ENCODE measurements around the gene CDH26.

The CDH26 gene

DNA sequence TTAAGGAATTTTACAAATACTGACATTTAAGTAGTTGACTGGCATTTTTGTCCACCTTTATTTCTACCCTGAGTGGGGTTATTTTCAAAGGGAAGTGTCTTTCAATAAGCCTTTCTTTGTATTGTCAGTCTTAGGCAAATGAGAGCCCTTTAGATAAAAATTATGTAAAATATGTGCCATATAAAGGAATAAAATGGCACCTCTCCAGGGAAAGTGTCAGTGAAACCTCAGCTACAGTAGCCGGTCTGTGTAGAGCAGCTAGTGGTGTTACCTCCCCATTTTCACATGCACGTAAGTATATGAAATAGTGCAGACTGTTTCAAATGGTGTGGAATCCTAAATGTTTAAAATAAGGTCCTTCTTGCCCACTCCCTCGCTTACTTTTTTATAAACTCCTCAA lies 13.0 kb upstream of the CDH26 start:
- Histone ChIP-seq H3K4me1 (ENCODE audit: control insufficient read depth, insufficient read depth, low read depth, low read length) (no peaks in the 10 kb centered on the region), H3K23ac (ENCODE audit: low read length in 2 of 2) (no peak overlapping the region), H2BK12ac (ENCODE audit: low read length in 2 of 2) (no peak overlapping the region), H2AK5ac (ENCODE audit: low read length, severe bottlenecking) (no peak overlapping the region), H3K4me3 (ENCODE audit: insufficient read depth in 1 of 2, low read depth in 1 of 2, low read length in 2 of 2) (no peak overlapping the region), H3K79me1 (replicated peaks; ENCODE audit: low read length, poor library complexity, severe bottlenecking) (peaks cover 4% of the 10 kb centered on the region), H3K18ac (ENCODE audit: low read depth in 1 of 2, low read length in 2 of 2) (no peak overlapping the region), H3K36me3 (ENCODE audit: control insufficient read depth in 1 of 2, insufficient read depth in 2 of 2, low read depth in 1 of 2, low read length in 2 of 2) (peaks cover 5 to 44% of the 10 kb centered on the region in 2 experiments), H3K14ac (ENCODE audit: low read length in 2 of 2) (no peak overlapping the region), H3K4ac (ENCODE audit: low read depth in 1 of 2, low read length in 2 of 2) (no peak overlapping the region), H4K8ac (ENCODE audit: low read length) (no peak overlapping the region), H3K4me2 (ENCODE audit: low read length, poor library complexity, severe bottlenecking) (no peak overlapping the region), H2AFZ (ENCODE audit: low read depth, low read length) (no peak overlapping the region), H2BK15ac (ENCODE audit: low read depth, poor library complexity, severe bottlenecking) (no peak overlapping the region), H3K27ac (ENCODE audit: low read length, poor library complexity, severe bottlenecking) (peak overlapping the region; percentile 36), H2BK120ac (ENCODE audit: low read depth, low read length) (no peak overlapping the region), H4K91ac (ENCODE audit: low read length) (no peak overlapping the region), H3K9me3 (ENCODE audit: control insufficient read depth, low read length) (no peaks in the 10 kb centered on the region), H3K27me3 (ENCODE audit: control insufficient read depth in 1 of 2, insufficient read depth in 1 of 2, low read length in 2 of 2) (no peaks in the 10 kb centered on the region), H2BK5ac (ENCODE audit: low read depth, low read length, poor library complexity, severe bottlenecking) (no peak overlapping the region), H3K9ac (ENCODE audit: low read length) (no peak overlapping the region)
- 54% methylated on average over 1 of the region's 3 CpGs for WGBS
- no peak for DNase-seq

DNA sequence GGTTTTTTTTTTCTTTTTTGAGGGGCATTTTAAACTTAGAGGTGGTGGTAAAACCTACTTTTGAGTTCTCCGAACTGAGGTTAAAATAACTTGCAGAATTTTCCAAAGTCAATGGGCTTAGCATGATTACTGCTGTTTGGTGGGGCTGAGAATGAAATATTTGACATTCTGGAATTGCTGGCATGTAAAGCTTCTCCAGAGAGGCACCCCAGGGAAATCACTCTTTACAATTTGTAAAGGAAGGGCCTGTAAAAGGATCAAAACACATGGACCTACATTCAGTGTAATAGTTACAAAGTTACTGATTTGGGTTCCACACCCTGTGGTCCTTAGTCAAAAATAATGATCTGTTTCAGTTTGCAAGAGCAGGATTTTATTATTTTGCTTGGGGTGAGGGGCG lies 12.5 kb upstream of the CDH26 start:
- no peak overlapping the region for H4K8ac ChIP-seq (ENCODE audit: low read length)
- no peak overlapping the region for H3K4me2 ChIP-seq (ENCODE audit: low read length, poor library complexity, severe bottlenecking)
- no peak overlapping the region for H2AK5ac ChIP-seq (ENCODE audit: low read length, severe bottlenecking)
- H3K23ac ChIP-seq (ENCODE audit: low read length in 2 of 2), result no peak overlapping the region
- H2BK12ac ChIP-seq (ENCODE audit: low read length in 2 of 2), result no peak overlapping the region
- H3K36me3 ChIP-seq (ENCODE audit: control insufficient read depth in 1 of 2, insufficient read depth in 2 of 2, low read depth in 1 of 2, low read length in 2 of 2), result peaks cover 5 to 44% of the 10 kb centered on the region in 2 experiments
- no peaks in the 10 kb centered on the region for H3K4me1 ChIP-seq (ENCODE audit: control insufficient read depth, insufficient read depth, low read depth, low read length)
- no peak for DNase-seq
- no peak overlapping the region for H3K4ac ChIP-seq (ENCODE audit: low read depth in 1 of 2, low read length in 2 of 2)
- H2BK15ac ChIP-seq (ENCODE audit: low read depth, poor library complexity, severe bottlenecking), result no peak overlapping the region
- peak overlapping the region; percentile 9 for H3K9ac ChIP-seq (ENCODE audit: low read length)
- no peak overlapping the region for H4K91ac ChIP-seq (ENCODE audit: low read length)
- no peak overlapping the region for H3K4me3 ChIP-seq (ENCODE audit: insufficient read depth in 1 of 2, low read depth in 1 of 2, low read length in 2 of 2)
- peak overlapping the region; percentile 36 for H3K27ac ChIP-seq (ENCODE audit: low read length, poor library complexity, severe bottlenecking)
- no peak overlapping the region for H3K18ac ChIP-seq (ENCODE audit: low read depth in 1 of 2, low read length in 2 of 2)
- H3K9me3 ChIP-seq (ENCODE audit: control insufficient read depth, low read length), result no peaks in the 10 kb centered on the region
- no peak overlapping the region for H3K14ac ChIP-seq (ENCODE audit: low read length in 2 of 2)
- H2BK5ac ChIP-seq (ENCODE audit: low read depth, low read length, poor library complexity, severe bottlenecking), result no peak overlapping the region
- WGBS, result 9% methylated on average over 1 of the region's 2 CpGs
- no peak overlapping the region for H2BK120ac ChIP-seq (ENCODE audit: low read depth, low read length)
- peaks cover 5% of the 10 kb centered on the region for H3K79me1 ChIP-seq (replicated peaks; ENCODE audit: low read length, poor library complexity, severe bottlenecking)
- no peak overlapping the region for H2AFZ ChIP-seq (ENCODE audit: low read depth, low read length)
- H3K27me3 ChIP-seq (ENCODE audit: control insufficient read depth in 1 of 2, insufficient read depth in 1 of 2, low read length in 2 of 2), result no peaks in the 10 kb centered on the region

DNA sequence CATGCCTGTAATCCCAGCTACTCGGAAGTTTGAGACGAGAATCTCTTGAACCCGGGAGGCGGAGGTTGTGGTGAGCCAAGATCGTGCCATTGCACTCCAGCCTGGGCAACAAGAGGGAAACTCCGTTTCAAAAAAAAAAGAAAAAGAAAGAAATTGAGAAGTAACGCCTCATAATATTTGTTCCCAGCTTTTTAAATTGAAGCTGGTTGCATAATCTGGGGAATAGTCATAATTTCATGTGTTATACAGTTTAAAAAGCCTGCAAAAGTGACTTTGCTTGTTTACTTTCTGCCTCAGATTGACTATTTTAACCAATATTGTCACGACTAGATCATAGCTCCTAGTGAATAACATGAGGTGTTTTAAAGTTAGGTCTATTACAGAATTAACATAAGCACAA lies 10.8 kb upstream of the CDH26 start:
- H3K4me3 ChIP-seq (ENCODE audit: insufficient read depth in 1 of 2, low read depth in 1 of 2, low read length in 2 of 2), result no peak overlapping the region
- no peak overlapping the region for H3K9ac ChIP-seq (ENCODE audit: low read length)
- H2BK5ac ChIP-seq (ENCODE audit: low read depth, low read length, poor library complexity, severe bottlenecking), result no peak overlapping the region
- no peak overlapping the region for H4K91ac ChIP-seq (ENCODE audit: low read length)
- H3K36me3 ChIP-seq (ENCODE audit: control insufficient read depth in 1 of 2, insufficient read depth in 2 of 2, low read depth in 1 of 2, low read length in 2 of 2), result peaks cover 5 to 39% of the 10 kb centered on the region in 2 experiments
- H3K9me3 ChIP-seq (ENCODE audit: control insufficient read depth, low read length), result no peaks in the 10 kb centered on the region
- DNase-seq, result no peak
- no peak overlapping the region for H3K23ac ChIP-seq (ENCODE audit: low read length in 2 of 2)
- H3K18ac ChIP-seq (ENCODE audit: low read depth in 1 of 2, low read length in 2 of 2), result no peak overlapping the region
- no peak overlapping the region for H3K4me2 ChIP-seq (ENCODE audit: low read length, poor library complexity, severe bottlenecking)
- 96% methylated on average over 7 of the region's 8 CpGs for WGBS
- no peak overlapping the region for H2AK5ac ChIP-seq (ENCODE audit: low read length, severe bottlenecking)
- H3K4ac ChIP-seq (ENCODE audit: low read depth in 1 of 2, low read length in 2 of 2), result no peak overlapping the region
- no peak overlapping the region for H4K8ac ChIP-seq (ENCODE audit: low read length)
- no peaks in the 10 kb centered on the region for H3K27me3 ChIP-seq (ENCODE audit: control insufficient read depth in 1 of 2, insufficient read depth in 1 of 2, low read length in 2 of 2)
- H3K27ac ChIP-seq (ENCODE audit: low read length, poor library complexity, severe bottlenecking), result no peak overlapping the region
- no peak overlapping the region for H2BK120ac ChIP-seq (ENCODE audit: low read depth, low read length)
- H3K14ac ChIP-seq (ENCODE audit: low read length in 2 of 2), result no peak overlapping the region
- no peak overlapping the region for H2BK12ac ChIP-seq (ENCODE audit: low read length in 2 of 2)
- no peak overlapping the region for H2AFZ ChIP-seq (ENCODE audit: low read depth, low read length)
- H3K79me1 ChIP-seq (replicated peaks; ENCODE audit: low read length, poor library complexity, severe bottlenecking), result peaks cover 5% of the 10 kb centered on the region
- H2BK15ac ChIP-seq (ENCODE audit: low read depth, poor library complexity, severe bottlenecking), result no peak overlapping the region
- H3K4me1 ChIP-seq (ENCODE audit: control insufficient read depth, insufficient read depth, low read depth, low read length), result no peaks in the 10 kb centered on the region

DNA sequence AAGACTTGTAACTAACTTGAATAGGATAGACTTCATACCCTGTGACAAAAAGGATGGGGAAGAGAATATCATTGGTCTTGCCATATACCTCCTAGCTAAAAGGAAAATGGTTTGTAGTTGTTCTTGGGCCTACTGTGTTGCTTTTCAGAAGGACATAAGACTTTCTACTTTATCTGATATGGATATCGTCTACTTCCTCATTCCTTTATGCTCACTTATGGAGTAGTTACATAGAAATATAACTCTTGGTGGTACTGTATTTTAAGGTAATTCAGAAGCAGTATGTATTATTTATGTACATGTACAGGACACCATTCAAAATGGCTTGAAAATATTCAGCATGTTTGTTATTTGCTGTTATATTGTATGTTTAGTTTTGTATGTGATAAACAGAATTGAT lies 10.0 kb upstream of the CDH26 start:
- H3K27me3 ChIP-seq (ENCODE audit: control insufficient read depth in 1 of 2, insufficient read depth in 1 of 2, low read length in 2 of 2), result no peaks in the 10 kb centered on the region
- H2BK12ac ChIP-seq (ENCODE audit: low read length in 2 of 2), result no peak overlapping the region
- H3K9me3 ChIP-seq (ENCODE audit: control insufficient read depth, low read length), result no peaks in the 10 kb centered on the region
- H3K27ac ChIP-seq (ENCODE audit: low read length, poor library complexity, severe bottlenecking), result no peak overlapping the region
- H3K9ac ChIP-seq (ENCODE audit: low read length), result no peak overlapping the region
- peaks cover 5 to 31% of the 10 kb centered on the region in 2 experiments for H3K36me3 ChIP-seq (ENCODE audit: control insufficient read depth in 1 of 2, insufficient read depth in 2 of 2, low read depth in 1 of 2, low read length in 2 of 2)
- H3K18ac ChIP-seq (ENCODE audit: low read depth in 1 of 2, low read length in 2 of 2), result no peak overlapping the region
- peaks cover 5% of the 10 kb centered on the region for H3K79me1 ChIP-seq (replicated peaks; ENCODE audit: low read length, poor library complexity, severe bottlenecking)
- H2BK15ac ChIP-seq (ENCODE audit: low read depth, poor library complexity, severe bottlenecking), result no peak overlapping the region
- H2AK5ac ChIP-seq (ENCODE audit: low read length, severe bottlenecking), result no peak overlapping the region
- H2BK5ac ChIP-seq (ENCODE audit: low read depth, low read length, poor library complexity, severe bottlenecking), result no peak overlapping the region
- no peak overlapping the region for H3K4me3 ChIP-seq (ENCODE audit: insufficient read depth in 1 of 2, low read depth in 1 of 2, low read length in 2 of 2)
- no peak overlapping the region for H3K23ac ChIP-seq (ENCODE audit: low read length in 2 of 2)
- no peak for DNase-seq
- no peak overlapping the region for H3K4ac ChIP-seq (ENCODE audit: low read depth in 1 of 2, low read length in 2 of 2)
- no peak overlapping the region for H4K8ac ChIP-seq (ENCODE audit: low read length)
- no peak overlapping the region for H3K4me2 ChIP-seq (ENCODE audit: low read length, poor library complexity, severe bottlenecking)
- no peaks in the 10 kb centered on the region for H3K4me1 ChIP-seq (ENCODE audit: control insufficient read depth, insufficient read depth, low read depth, low read length)
- H4K91ac ChIP-seq (ENCODE audit: low read length), result no peak overlapping the region
- no peak overlapping the region for H2BK120ac ChIP-seq (ENCODE audit: low read depth, low read length)
- H2AFZ ChIP-seq (ENCODE audit: low read depth, low read length), result no peak overlapping the region
- WGBS, result no CpG with 5 or more reads among the region's 1 CpG
- no peak overlapping the region for H3K14ac ChIP-seq (ENCODE audit: low read length in 2 of 2)

All from mesenchymal stem cell (in vitro differentiated cells and primary cell).